Keratinocyte (primary cell): ENCODE measurements around the gene SEPTIN1. TPM values are rescaled to one million over a fixed set of nuclear protein-coding genes. Genes with fewer than 3 reads are reported as not detected.

ENCODE experiments used
- DNase-seq: peaks from one replicate; pipeline ENCODE4 v3.0.0-alpha.2; 2011; ENCODE audit warnings: low read depth, missing footprints, low spot score
- FAIRE-seq: peaks from 2 replicates; lab custom pipeline; 2011; peaks lifted over from hg19 to GRCh38; lab: Jason Lieb, UNC
- H2AFZ ChIP-seq: 2 replicates; pipeline ENCODE4 v1.6.0; 2012; ENCODE audit warnings: low read length, control low read depth, inconsistent platforms; ENCODE audit not compliant: control insufficient read depth
- H3K27ac ChIP-seq: 2 replicates; pipeline ENCODE4 v1.5.1; 2011; ENCODE audit warnings: low read length; ENCODE audit not compliant: control insufficient read depth, insufficient read depth
- H3K27me3 ChIP-seq: 3 replicates; pipeline ENCODE4 v1.6.0; 2011; ENCODE audit warnings: low read length; ENCODE audit not compliant: control insufficient read depth, insufficient read depth; ENCODE audit errors: extremely low read depth
- H3K36me3 ChIP-seq, 2 experiments: 2 replicates in 1 of 2; 3 replicates in 1 of 2; pipeline ENCODE4 v1.5.1; 2011; ENCODE audit warnings: low read length in 2 of 2, mild to moderate bottlenecking in 1 of 2; ENCODE audit not compliant: control insufficient read depth in 2 of 2, insufficient read depth in 2 of 2; ENCODE audit errors: extremely low read depth in 1 of 2
- H3K4me1 ChIP-seq: 3 replicates; pipeline ENCODE4 v1.5.1; 2011; ENCODE audit warnings: low read length; ENCODE audit not compliant: control insufficient read depth, insufficient read depth; ENCODE audit errors: extremely low read depth
- H3K4me2 ChIP-seq: 3 replicates; pipeline ENCODE4 v1.6.0; 2011; ENCODE audit warnings: low read depth, low read length; ENCODE audit not compliant: control insufficient read depth, insufficient read depth; ENCODE audit errors: extremely low read depth
- H3K4me3 ChIP-seq, 3 experiments: fragments of 200-600 bp in 1 of 3; sonication (generic) in 1 of 3; 2 replicates in 2 of 3; 3 replicates in 1 of 3; pipeline ENCODE4 v1.5.1; 2011 to 2016; ENCODE audit warnings: low read length in 3 of 3, mild to moderate bottlenecking in 3 of 3, control low read depth in 2 of 3, inconsistent platforms in 1 of 3, low read depth in 1 of 3, mixed read lengths in 1 of 3, mixed run types in 1 of 3, moderate library complexity in 1 of 3; ENCODE audit not compliant: control insufficient read depth in 2 of 3, insufficient read depth in 2 of 3; ENCODE audit errors: extremely low read depth in 1 of 3
- H3K79me2 ChIP-seq: 2 replicates; pipeline ENCODE4 v1.6.0; 2012; ENCODE audit warnings: low read length; ENCODE audit not compliant: control insufficient read depth, insufficient read depth
- H3K9ac ChIP-seq: 3 replicates; pipeline ENCODE4 v1.6.0; 2011; ENCODE audit warnings: low read length; ENCODE audit not compliant: control insufficient read depth, insufficient read depth; ENCODE audit errors: extremely low read depth
- H3K9me1 ChIP-seq: 3 replicates; pipeline ENCODE4 v1.6.0; 2011; ENCODE audit warnings: low read length; ENCODE audit not compliant: control insufficient read depth, insufficient read depth; ENCODE audit errors: extremely low read depth
- H3K9me3 ChIP-seq: 2 replicates; pipeline ENCODE4 v1.5.1; 2012; ENCODE audit warnings: low read depth, low read length; ENCODE audit not compliant: control insufficient read depth
- H4K20me1 ChIP-seq: 3 replicates; pipeline ENCODE4 v1.6.0; 2011; ENCODE audit warnings: low read length; ENCODE audit not compliant: control insufficient read depth, insufficient read depth; ENCODE audit errors: extremely low read depth
- EZH2 ChIP-seq: IDR thresholded peaks from one replicate; pipeline ENCODE4 v1.6.1; 2012; ENCODE audit warnings: inconsistent platforms, mild to moderate bottlenecking, low read length, moderate library complexity
- dilution Hi-C: fragments of 300-500 bp; cut with MboI; formaldehyde crosslinking; loops from one replicate; pipeline ENCODE4 v1.7.0; 2020; ENCODE audit warnings: low sequenced_read_pairs; ENCODE audit not compliant: extremely low pct_ligation_motif_present
- polyA plus RNA-seq, 5 experiments: library from polyadenylated mRNA; depleted of rRNA in 3 of 5; stranded (reverse) in 3 of 5; stranded (forward) in 1 of 5; unstranded in 1 of 5; fragments of >200 nt; gene quantifications; 1 replicate in 1 of 5; 2 replicates in 3 of 5; 3 replicates in 1 of 5; pipeline versions ENCODE4 v1.2.1 to v1.2.3, GENCODE V29; 2011 to 2012; ENCODE audit warnings: missing spikeins in 2 of 5, low read depth in 1 of 5, low replicate concordance in 1 of 5
- TF ChIP-seq, protein P1 (sequence below), 3 experiments: IDR thresholded peaks in 1 of 3; conservative IDR thresholded peaks in 1 of 3; optimal IDR thresholded peaks in 1 of 3; 2 replicates in 2 of 3; 3 replicates in 1 of 3; pipeline versions ENCODE3 to v1.5.1; 2011; ENCODE audit warnings: low read length in 3 of 3, mild to moderate bottlenecking in 3 of 3, moderate library complexity in 2 of 3, control low read depth in 1 of 3, inconsistent platforms in 1 of 3; ENCODE audit not compliant: insufficient read depth in 2 of 3; ENCODE audit errors: extremely low read depth in 1 of 3

Gene SEPTIN1
- polyA plus RNA-seq, 1 donor (not counting 4 experiments of a cell fraction or from before 2014, with no cell fraction given) = not detected

DNA sequence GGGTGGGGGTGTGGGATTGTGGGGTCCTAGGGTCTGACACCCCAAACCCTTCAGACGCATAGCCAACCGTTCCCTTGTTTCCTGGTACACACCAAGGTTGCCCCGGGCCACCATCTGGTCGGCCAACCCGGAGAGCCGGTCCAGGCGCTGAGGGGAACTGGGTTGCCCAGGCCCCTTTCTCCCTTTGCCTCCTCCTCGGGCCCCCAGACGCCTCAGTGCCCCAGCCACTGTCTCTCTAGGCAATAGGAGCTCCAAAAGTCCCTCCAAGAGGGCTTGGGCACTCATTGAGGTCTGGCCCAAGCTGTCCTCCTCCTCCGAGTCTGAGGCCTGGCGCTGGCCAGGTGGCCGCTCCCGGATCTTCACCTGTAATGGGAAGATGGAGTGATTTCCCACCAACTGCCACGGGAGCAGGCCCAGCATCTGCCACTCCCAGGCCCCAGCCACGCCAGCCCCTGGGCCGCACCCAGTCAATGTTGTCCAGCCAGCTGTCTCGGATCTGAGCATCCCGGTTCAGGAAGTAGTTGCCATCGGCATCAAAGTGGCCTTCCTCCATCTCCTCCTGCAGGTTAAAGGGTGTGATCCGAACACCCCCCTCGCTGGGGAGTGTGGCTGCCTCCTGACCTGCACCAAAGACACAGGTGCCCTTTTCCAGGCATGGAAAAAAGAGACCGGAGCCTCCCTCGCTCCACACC lies 28.8 kb downstream of the SEPTIN1 start:
- TF ChIP-seq EZH2 = no peak
- Histone ChIP-seq H3K27me3 (no peaks in the 10 kb centered on the region), H3K4me2 (peak overlapping the region; percentile 92), H3K9ac (peak overlapping the region; percentile 95), H3K36me3 (peaks cover 35 to 45% of the 10 kb centered on the region in 2 experiments), H3K4me1 (peaks cover 16% of the 10 kb centered on the region), H3K27ac (no peak overlapping the region), H3K4me3 (peak overlapping the region; percentile 95 to 100 (median 99)), H3K9me1 (no peaks in the 10 kb centered on the region), H4K20me1 (no peaks in the 10 kb centered on the region), H3K9me3 (no peaks in the 10 kb centered on the region), H2AFZ (no peak overlapping the region), H3K79me2 (peaks cover 30% of the 10 kb centered on the region)
- no peak for DNase-seq
- no peak for FAIRE-seq
- dilution Hi-C loops = no loop called here

GRCh38 chr16:30352488-30353401 lies 29.6 kb downstream of the SEPTIN1 start:
- no peak overlapping the region for H3K27ac ChIP-seq
- no peaks in the 10 kb centered on the region for H4K20me1 ChIP-seq
- DNase-seq (no peak), FAIRE-seq (no peak)
- peaks cover 31 to 38% of the 10 kb centered on the region in 2 experiments for H3K36me3 ChIP-seq
- no peaks in the 10 kb centered on the region for H3K9me3 ChIP-seq
- peaks cover 30% of the 10 kb centered on the region for H3K79me2 ChIP-seq
- TF ChIP-seq, protein P1, sequence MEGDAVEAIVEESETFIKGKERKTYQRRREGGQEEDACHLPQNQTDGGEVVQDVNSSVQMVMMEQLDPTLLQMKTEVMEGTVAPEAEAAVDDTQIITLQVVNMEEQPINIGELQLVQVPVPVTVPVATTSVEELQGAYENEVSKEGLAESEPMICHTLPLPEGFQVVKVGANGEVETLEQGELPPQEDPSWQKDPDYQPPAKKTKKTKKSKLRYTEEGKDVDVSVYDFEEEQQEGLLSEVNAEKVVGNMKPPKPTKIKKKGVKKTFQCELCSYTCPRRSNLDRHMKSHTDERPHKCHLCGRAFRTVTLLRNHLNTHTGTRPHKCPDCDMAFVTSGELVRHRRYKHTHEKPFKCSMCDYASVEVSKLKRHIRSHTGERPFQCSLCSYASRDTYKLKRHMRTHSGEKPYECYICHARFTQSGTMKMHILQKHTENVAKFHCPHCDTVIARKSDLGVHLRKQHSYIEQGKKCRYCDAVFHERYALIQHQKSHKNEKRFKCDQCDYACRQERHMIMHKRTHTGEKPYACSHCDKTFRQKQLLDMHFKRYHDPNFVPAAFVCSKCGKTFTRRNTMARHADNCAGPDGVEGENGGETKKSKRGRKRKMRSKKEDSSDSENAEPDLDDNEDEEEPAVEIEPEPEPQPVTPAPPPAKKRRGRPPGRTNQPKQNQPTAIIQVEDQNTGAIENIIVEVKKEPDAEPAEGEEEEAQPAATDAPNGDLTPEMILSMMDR (optimal IDR thresholded peaks at IDR 0.05 in 1 of 3, IDR thresholded peaks at IDR 0.05 in 1 of 3, conservative IDR thresholded peaks at IDR 0.05 in 1 of 3; ENCODE audit: extremely low read depth in 1 of 3, insufficient read depth in 2 of 3, low read length in 3 of 3) = peak in 1 of 3 experiments; percentile 9
- no peak for TF ChIP-seq EZH2
- H3K9ac ChIP-seq = no peak overlapping the region
- H2AFZ ChIP-seq = no peak overlapping the region
- no peaks in the 10 kb centered on the region for H3K27me3 ChIP-seq
- dilution Hi-C loops = no loop called here
- H3K4me3 ChIP-seq = no peak overlapping the region
- no peak overlapping the region for H3K4me2 ChIP-seq
- H3K4me1 ChIP-seq = peaks cover 16% of the 10 kb centered on the region
- no peaks in the 10 kb centered on the region for H3K9me1 ChIP-seq
